Hematopoietic multipotent progenitor cell treated with erythropoietin and hydrocortisone succinate and interleukin-3 and kit ligand, for 8 days (in vitro differentiated cells): ENCODE results near the gene CBLB.
"Not testable (repeated sequence)": the region's sequence is repeated elsewhere in the genome, so short reads cannot be mapped to it uniquely, and the experiment has no call there.

ENCODE experiments used
- DNase-seq: peaks from one replicate; pipeline ENCODE4 v3.0.0-alpha.2; 2015

Gene CBLB

GRCh38 chr3:105783631-105784030 is 85.2 kb downstream of the CBLB start:
- DNase-seq = no peak

- no peak for DNase-seq
Observed at GRCh38 chr3:105781871-105782270, 86.9 kb downstream of the CBLB start.

GRCh38 chr3:105780107-105780506 is 88.7 kb downstream of the CBLB start:
- DNase-seq = no peak

GRCh38 chr3:105775368-105775767 is 93.4 kb downstream of the CBLB start:
- DNase-seq = no peak

- no peak for DNase-seq
Observed at GRCh38 chr3:105774444-105775180, 94.2 kb downstream of the CBLB start.

- no peak for DNase-seq
Observed at GRCh38 chr3:105773291-105773690, 95.5 kb downstream of the CBLB start.

GRCh38 chr3:105772635-105773034 is 96.2 kb downstream of the CBLB start:
- no peak for DNase-seq

- DNase-seq = no peak
Observed at GRCh38 chr3:105771392-105771791, 97.4 kb downstream of the CBLB start.

- DNase-seq = no peak
Observed at GRCh38 chr3:105770410-105770809, 98.4 kb downstream of the CBLB start.

- DNase-seq = peak; percentile 9
Observed at GRCh38 chr3:105767776-105768175, 101.0 kb downstream of the CBLB start.

- DNase-seq = no peak
Observed at GRCh38 chr3:105767216-105767615, 101.6 kb downstream of the CBLB start.

GRCh38 chr3:105765308-105765639 is 103.5 kb downstream of the CBLB start:
- no peak for DNase-seq

GRCh38 chr3:105764378-105765307 is 104.2 kb downstream of the CBLB start:
- DNase-seq = peak; percentile 20

GRCh38 chr3:105763659-105764036 is 105.2 kb downstream of the CBLB start:
- no peak for DNase-seq

- no peak for DNase-seq
Observed at GRCh38 chr3:105762749-105763658, 105.8 kb downstream of the CBLB start.

- DNase-seq = not testable (repeated sequence)
Observed at GRCh38 chr3:105762214-105762613, 106.6 kb downstream of the CBLB start.

- no peak for DNase-seq
Observed at GRCh38 chr3:105759442-105760078, 109.3 kb downstream of the CBLB start.

- DNase-seq = no peak
Observed at GRCh38 chr3:105758451-105758850, 110.4 kb downstream of the CBLB start.

- no peak for DNase-seq
Observed at GRCh38 chr3:105755121-105755886, 113.5 kb downstream of the CBLB start.

GRCh38 chr3:105752791-105753415 is 115.9 kb downstream of the CBLB start:
- no peak for DNase-seq

- no peak for DNase-seq
Observed at GRCh38 chr3:105747696-105748095, 121.1 kb downstream of the CBLB start.
